Body of pancreas (tissue), 4 donors: Measurements from ENCODE around the gene TMEM156.

Experiments used
- POLR2A ChIP-seq, 3 donors: fragments of 450-650 bp; IDR thresholded peaks; one replicate each; pipeline ENCODE4 v1.6.1; 2016; ENCODE audit warnings: antibody characterized with exemption in 3 of 3, mild to moderate bottlenecking in 2 of 3
- TF ChIP-seq, protein P1 (sequence below), 7 experiments: fragments of 450-650 bp in 4 of 7; fragments of 200-600 bp in 3 of 7; sonication (generic) in 3 of 7; IDR thresholded peaks; one replicate each; pipeline ENCODE4 v1.5.1; 2016 to 2019; ENCODE audit warnings: antibody characterized with exemption in 7 of 7

- no peak for TF ChIP-seq POLR2A (IDR thresholded peaks at IDR 0.05)
- TF ChIP-seq, protein P1, sequence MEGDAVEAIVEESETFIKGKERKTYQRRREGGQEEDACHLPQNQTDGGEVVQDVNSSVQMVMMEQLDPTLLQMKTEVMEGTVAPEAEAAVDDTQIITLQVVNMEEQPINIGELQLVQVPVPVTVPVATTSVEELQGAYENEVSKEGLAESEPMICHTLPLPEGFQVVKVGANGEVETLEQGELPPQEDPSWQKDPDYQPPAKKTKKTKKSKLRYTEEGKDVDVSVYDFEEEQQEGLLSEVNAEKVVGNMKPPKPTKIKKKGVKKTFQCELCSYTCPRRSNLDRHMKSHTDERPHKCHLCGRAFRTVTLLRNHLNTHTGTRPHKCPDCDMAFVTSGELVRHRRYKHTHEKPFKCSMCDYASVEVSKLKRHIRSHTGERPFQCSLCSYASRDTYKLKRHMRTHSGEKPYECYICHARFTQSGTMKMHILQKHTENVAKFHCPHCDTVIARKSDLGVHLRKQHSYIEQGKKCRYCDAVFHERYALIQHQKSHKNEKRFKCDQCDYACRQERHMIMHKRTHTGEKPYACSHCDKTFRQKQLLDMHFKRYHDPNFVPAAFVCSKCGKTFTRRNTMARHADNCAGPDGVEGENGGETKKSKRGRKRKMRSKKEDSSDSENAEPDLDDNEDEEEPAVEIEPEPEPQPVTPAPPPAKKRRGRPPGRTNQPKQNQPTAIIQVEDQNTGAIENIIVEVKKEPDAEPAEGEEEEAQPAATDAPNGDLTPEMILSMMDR (IDR thresholded peaks at IDR 0.05) = no peak
These were observed 77.5 kb downstream of the TMEM156 start for GRCh38 chr4:38954727-38955126.
